ENCODE data around the gene RNF157. TPM values are rescaled to one million over a fixed set of nuclear protein-coding genes. Genes with fewer than 3 reads are reported as not detected.

RNF157 gene
- total RNA-seq, 1 experiment from 2014 or later, result 3.5 TPM

DNA sequence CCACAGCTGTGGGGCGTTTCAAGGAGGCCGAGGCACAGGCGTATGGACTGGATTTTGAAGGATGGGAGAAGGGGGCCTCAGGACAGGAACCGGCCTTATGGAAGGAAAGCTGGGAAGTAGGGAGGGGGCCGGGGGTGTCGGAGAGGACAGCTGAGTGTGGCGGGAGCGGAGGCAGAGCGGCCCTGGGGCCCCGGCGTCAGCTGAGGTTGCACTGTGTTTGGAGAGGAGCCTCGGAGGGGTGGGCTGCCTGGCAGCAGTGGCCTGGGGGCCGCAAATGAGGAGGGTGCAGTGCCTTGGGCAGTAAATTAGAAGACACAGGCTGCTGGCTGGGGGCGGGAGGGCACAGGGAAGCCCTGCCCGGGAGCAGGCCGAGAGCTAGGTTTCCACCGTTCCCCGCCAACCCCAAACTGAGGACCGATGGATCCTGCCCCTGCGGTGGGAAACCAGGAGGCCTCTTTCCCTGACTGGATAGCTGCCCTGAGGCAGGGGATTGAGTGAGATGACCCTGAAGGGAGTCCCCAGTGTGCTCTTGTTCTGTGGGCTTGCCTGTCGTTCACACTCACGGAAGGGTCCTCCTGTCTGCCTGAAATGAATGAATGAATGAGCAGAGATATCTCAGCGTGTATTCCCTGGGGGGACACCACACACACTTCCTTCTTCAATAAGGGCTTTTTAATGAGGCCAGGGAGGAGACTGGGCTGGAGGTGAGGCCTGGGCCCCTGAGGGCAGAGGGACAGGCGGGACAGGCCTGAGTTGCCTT is 117.7 kb downstream of the RNF157 start:
- Histone ChIP-seq H3K27ac (no peak overlapping the region), H3K4me3 (no peak overlapping the region), H3K36me3 (no peaks in the 10 kb centered on the region), H3K9me3 (replicated peaks) (no peaks in the 10 kb centered on the region), H3K4me1 (peaks cover 10% of the 10 kb centered on the region; the same call in 1 of the 2 replicates), H3K27me3 (peaks cover 2% of the 10 kb centered on the region; the same call in 1 of the 2 replicates)
- DNase-seq, result no peak

DNA sequence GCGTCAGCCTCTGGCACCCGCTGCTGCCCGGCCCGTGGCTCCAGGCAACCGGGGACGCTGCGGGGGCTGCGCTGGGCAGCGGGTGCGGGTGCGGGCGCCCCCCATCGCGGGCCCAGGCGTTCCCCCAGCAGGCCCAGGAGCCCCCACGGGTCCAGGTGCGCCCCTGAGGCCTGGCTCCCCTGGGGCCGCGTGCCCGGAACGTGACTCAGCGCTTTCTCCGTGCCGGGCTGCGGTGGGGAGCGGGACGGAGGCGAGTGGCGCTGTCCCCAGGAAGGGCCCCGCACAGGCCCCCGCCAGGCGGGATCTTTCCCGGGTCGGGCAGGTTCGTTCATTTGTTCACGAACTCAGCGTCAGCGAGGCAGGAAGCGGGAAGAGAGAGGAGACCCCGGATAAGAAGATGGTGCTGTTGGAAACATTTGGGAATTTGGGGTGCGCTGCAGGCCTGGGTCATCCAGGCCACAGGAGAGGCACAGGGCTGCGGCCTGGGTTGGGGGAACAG is 118.3 kb downstream of the RNF157 start:
- Histone ChIP-seq H3K4me1 (peaks cover 10% of the 10 kb centered on the region; the same call in 1 of the 2 replicates), H3K4me3 (no peak overlapping the region), H3K27ac (no peak overlapping the region), H3K27me3 (peaks cover 2% of the 10 kb centered on the region; the same call in 1 of the 2 replicates), H3K9me3 (replicated peaks) (no peaks in the 10 kb centered on the region), H3K36me3 (no peaks in the 10 kb centered on the region)
- DNase-seq, result no peak

DNA sequence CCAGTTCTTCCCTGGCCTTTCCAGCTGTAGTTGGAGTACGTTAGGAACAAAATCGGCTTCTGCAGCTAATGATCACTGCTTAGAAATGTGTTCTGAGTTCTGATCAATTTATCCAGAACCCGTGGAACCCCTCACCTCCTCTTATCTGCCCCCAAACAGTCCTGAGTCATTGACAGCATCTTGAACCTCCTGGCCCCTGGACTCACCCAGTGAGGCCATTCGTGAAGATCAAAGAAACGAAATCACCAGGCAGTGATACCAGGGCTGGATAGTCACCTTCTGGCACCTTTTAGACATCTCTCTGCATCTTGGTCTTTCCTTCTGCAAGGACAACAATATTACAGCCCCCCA is 119.7 kb downstream of the RNF157 start:
- Histone ChIP-seq H3K9me3 (replicated peaks) (no peaks in the 10 kb centered on the region), H3K27ac (no peak overlapping the region), H3K36me3 (no peaks in the 10 kb centered on the region), H3K27me3 (peaks cover 2% of the 10 kb centered on the region; the same call in 1 of the 2 replicates), H3K4me3 (no peak overlapping the region), H3K4me1 (peaks cover 10% of the 10 kb centered on the region; the same call in 1 of the 2 replicates)
- DNase-seq, result no peak

DNA sequence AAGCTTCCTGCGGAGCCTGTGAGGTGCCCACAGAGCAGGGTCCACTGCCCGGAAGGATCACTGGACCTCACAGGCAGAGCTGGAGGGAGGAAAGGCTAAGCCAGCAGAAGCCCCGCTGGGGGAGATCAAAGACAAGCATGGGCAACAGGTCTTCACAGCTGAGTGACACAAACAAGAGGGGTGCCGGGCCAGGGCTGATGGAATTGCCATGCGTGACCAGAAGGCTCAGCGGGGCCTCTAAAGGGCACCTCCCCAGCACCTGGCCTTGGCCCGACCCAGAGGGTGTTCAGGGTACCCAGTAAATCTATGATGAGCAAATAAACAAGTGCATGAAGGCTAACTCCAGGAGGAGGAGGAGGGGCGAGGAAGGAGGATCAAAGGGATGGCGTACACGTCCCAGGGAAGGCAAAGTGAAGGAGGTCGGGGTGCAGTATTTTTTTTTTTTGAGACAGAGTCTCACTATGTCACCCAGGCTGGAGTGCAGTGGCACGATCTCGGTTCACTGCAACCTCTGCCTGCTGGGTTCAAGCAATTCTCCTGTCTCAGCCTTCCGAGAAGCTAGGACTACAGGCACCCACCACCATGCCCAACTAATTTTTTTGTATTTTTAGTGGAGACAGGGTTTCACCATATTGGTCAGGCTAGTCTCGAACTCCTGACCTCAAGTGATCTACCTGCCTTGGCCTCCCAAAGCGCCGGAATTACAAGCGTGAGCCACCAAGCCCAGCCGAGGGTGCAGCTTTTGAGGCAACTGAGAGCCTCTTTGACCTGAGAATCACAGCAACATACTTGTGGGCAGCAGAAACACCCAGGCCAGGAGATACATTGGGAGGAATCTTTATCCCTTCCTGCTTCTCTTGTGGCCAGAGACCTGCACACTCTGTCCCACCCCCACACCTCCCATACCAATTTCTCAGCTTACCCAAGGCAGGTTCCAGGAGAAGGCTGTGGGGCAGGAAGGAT is 120.6 kb downstream of the RNF157 start:
- Histone ChIP-seq H3K9me3 (replicated peaks) (no peaks in the 10 kb centered on the region), H3K27me3 (peaks cover 2% of the 10 kb centered on the region; the same call in 1 of the 2 replicates), H3K36me3 (no peaks in the 10 kb centered on the region), H3K4me1 (peaks cover 10% of the 10 kb centered on the region; the same call in 1 of the 2 replicates), H3K27ac (no peak overlapping the region), H3K4me3 (no peak overlapping the region)
- DNase-seq, result peak; percentile 65 to 66

DNA sequence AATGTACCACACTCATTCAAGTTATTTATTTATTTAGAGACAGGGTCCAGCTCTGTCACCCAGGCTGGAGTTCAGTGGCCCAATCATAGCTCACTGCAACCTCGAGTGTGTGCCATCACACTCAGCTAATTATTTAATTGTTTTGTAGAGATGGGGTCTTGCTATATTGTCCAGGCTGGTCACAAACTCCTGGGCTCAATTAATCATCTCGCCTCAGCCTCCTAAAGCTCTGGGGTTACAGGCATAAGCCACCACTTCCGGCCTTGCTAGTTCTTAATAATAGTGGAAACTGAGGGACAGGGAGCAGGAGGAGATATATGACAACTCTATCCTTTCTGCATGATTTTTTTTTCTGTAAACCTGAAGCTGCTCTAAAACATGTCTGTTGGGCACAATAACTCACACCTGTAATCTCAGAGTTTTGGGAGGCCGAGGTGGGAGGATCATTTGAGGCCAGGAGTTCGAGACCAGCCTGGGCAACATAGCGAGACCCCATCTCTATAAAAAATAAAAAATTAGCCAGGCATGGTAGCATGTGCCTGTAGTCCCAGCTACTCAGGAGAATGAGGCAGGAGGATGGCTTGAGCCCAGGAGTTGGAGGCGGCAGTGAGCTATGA is 125.0 kb downstream of the RNF157 start:
- Histone ChIP-seq H3K27ac (no peak overlapping the region), H3K27me3 (0 out of 2 replicates have a peak, but pooled peaks cover under 1% of the 10 kb centered on the region), H3K4me3 (no peak overlapping the region), H3K9me3 (replicated peaks) (no peaks in the 10 kb centered on the region), H3K36me3 (no peaks in the 10 kb centered on the region), H3K4me1 (peaks cover 9% of the 10 kb centered on the region; the same call in 1 of the 2 replicates)
- DNase-seq, result no peak

DNA sequence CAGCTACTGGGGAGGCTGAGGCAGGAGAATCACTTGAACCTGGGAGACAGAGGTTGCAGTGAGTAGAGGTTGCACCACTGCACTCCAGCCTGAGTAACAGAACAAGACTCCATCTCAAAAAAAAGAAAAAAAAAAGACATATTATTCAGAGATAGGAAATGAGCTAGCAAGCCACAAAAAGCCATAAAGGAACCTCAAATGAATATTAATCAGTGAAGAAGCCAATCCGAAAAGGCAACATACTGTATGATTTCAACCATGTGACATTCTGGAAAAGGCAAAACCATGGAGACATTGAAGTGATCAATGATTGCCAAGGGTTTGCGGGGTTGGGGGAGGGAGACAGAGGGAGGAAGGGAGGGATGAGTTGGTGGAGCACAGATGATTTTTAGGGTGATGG is 128.3 kb downstream of the RNF157 start:
- no peak for DNase-seq
- Histone ChIP-seq H3K4me3 (no peak overlapping the region), H3K27me3 (no peaks in the 10 kb centered on the region)

DNA sequence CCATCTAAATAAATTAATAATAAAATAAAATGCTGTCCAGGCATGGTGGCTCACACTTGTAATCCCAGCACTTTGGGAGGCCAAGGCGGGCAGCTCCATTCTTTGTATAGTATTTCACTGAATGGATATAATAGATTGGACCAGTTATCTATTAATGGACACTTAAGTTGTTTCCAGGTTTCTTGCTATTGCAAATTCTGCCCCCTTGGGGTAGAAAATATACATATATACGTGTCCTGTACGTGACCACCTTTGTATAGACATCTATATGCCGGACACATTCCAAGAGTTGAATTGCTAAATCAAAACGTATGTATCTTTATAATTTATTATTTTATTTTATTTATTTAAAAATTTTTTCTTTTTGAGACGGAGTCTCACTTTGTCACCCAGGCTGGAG is 132.8 kb downstream of the RNF157 start:
- H3K4me1 ChIP-seq, result peaks cover 25% of the 10 kb centered on the region
- no peak overlapping the region for H3K4me3 ChIP-seq
- H3K27me3 ChIP-seq, result no peaks in the 10 kb centered on the region
- DNase-seq, result peak in 1 of 2 experiments; percentile 51
- H3K36me3 ChIP-seq, result no peaks in the 10 kb centered on the region
- H3K27ac ChIP-seq, result no peak overlapping the region; the same call in 1 of the 2 replicates
- no peaks in the 10 kb centered on the region for H3K9me3 ChIP-seq (replicated peaks)

More for the DNA sequence above, 128.3 kb downstream of the RNF157 start:
- no peaks in the 10 kb centered on the region for H3K36me3 ChIP-seq
- H3K4me1 ChIP-seq, result peaks cover 6% of the 10 kb centered on the region
- no peak overlapping the region for H3K27ac ChIP-seq
- H3K9me3 ChIP-seq (replicated peaks), result no peaks in the 10 kb centered on the region

DNA sequence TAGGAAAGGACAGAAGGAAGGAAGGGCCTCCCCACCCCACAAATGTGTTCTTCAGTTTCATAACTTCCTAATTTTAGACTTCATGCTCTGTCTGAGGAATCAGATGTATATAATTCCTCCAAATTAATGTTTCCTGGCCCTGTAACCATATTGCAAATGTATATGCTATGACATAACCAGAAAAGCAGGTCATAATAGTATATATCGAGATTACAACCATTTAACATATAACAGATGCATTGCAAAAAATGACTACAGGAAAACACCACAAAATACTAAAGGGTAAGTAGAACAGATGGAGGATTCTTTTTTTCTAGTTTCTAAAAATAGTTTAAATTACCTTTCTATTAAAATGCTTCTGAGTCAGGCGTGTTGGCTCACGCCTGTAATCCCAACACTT is 133.6 kb downstream of the RNF157 start:
- Histone ChIP-seq H3K4me3 (no peak overlapping the region), H3K27ac (peak overlapping the region; percentile 68), H3K36me3 (no peaks in the 10 kb centered on the region), H3K9me3 (replicated peaks) (no peaks in the 10 kb centered on the region), H3K27me3 (no peaks in the 10 kb centered on the region), H3K4me1 (peaks cover 25% of the 10 kb centered on the region)
- DNase-seq, result peak in 1 of 2 experiments; percentile 45

DNA sequence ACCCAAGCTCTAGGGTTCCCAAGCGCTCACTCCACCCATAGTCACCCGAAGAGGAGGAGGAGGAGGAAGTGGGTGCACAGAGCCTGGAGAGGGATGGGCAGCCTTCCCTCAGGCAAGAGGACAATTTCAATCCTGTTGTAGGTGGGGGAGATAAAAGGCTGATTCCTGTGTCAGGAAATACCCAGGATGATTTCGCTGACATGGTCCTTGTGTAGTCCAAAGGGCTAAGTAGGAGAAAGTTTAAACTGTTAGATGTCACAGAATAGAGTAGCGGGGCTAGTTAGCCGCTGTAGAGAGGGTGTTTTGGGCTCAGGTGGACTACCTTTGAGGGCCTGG is 135.4 kb downstream of the RNF157 start:
- no peak for DNase-seq
- Histone ChIP-seq H3K27ac (no peak overlapping the region), H3K36me3 (peaks cover 14% of the 10 kb centered on the region), H3K4me1 (peaks cover 25% of the 10 kb centered on the region), H3K27me3 (no peaks in the 10 kb centered on the region), H3K4me3 (no peak overlapping the region), H3K9me3 (replicated peaks) (no peaks in the 10 kb centered on the region)

DNA sequence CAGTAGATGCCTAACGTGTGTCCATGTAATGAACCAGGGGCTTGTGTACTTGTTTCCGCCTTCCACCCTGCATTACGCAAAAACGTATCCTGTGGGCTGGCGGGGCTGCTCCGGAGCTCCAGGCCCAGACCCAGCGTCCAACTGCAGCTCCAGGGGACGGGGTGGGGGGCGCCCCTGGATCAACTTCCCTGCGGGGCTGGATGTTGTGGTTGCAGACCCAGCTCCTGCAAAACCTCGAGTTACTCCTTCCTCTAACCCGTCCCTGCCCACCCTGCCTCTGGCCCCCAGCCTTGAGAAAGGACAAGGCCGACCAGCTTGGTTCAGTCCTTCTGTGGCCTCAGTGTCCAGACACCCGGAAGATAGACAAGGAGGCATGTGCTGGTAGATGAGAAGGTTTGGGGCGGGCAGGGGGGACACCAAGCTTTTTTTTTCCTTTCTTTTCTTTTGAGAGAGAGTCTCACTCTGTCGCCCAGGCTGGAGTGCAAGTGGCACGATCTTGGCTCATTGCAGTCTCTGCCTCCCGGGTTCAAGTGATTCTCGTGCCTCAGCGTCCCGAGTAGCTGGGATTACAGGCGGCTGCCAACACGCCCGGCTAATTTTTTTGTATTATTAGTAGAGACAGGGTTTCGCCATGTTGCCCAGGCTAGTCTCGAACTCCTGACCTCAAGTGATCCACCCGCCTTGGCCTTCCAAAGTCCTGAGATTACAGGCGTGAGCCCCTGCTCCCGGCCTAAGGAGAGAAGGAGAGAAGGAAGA is 136.0 kb downstream of the RNF157 start:
- DNase-seq, result no peak
- Histone ChIP-seq H3K36me3 (peaks cover 19% of the 10 kb centered on the region), H3K27me3 (no peaks in the 10 kb centered on the region), H3K4me3 (peak overlapping the region; percentile 66), H3K4me1 (peaks cover 25% of the 10 kb centered on the region), H3K27ac (peak overlapping the region; percentile 65), H3K9me3 (replicated peaks) (no peaks in the 10 kb centered on the region)

DNA sequence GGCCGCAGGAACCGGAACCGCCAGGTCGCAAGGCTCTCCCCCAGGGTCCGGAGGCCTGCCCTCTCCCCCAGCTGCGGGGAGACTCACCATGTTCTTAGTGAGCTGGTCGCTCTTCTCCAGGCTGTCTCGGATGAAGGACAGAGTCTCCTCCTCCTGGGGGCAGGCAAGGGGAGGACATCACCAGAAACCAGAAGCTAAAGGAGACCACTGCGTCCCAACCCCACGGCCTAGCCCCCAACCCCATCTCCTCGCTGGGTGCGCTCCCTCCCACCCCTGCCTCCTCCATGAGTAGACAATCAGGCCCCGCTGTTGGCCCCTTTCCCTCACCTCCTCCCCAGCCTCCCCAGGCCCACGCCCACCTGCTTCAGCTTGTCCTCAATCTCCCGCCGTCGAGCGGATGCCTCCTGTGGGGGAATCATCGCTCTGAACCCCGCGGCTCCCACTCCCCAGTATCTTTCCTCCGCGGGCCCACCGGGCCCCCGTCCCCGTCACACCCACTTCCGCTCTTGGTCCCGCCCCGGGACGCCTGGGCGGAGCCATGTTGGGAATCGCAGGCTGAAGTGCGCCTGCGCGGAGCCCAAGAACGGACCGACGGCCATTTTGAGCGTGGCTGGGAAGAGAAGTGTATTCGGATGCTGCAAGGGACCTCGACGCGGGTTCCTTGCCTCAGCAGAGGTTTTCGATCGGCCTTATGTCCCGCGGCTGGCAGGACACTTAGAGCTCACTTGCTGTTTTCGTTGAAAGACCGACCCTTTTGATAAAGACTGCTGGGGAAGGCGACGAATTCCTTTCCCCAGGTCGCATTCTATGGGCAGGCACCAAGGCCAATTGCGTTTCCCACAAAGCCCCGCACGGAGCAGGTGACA is 136.8 kb downstream of the RNF157 start, which contains the start of gene EXOC7:
TSS of gene EXOC7 (minus strand) at position 514 of the 866 bp plus-strand sequence. CDS start at position 419, 95 bp downstream.
- Histone ChIP-seq H3K9me3 (replicated peaks) (no peaks in the 10 kb centered on the region), H3K27ac (peak within 1 kb of the TSS; percentile 65), H3K4me1 (peaks cover 25% of the 10 kb centered on the region), H3K36me3 (peaks cover 26% of the 10 kb centered on the region), H3K4me3 (peak within 1 kb of the TSS; percentile 66), H3K27me3 (no peaks in the 10 kb centered on the region)
- DNase-seq, result peak; percentile 95 to 99

DNA sequence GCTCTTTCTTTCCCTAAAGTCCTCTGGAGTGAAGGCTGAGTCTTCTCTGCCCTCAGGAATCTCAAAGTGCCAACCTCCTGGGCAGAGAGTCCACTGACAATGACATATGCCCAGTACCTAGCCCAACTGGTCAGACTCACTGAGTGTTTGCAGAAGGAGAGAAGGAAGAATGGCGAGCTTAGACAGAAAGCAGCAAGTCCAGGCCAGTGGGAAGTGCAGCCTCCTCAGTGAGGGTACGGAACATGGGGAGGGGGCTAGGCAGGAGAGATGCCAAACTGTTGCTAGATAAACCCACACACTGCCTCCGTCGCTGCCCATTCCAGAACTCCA is 137.4 kb downstream of the RNF157 start:
- no peaks in the 10 kb centered on the region for H3K27me3 ChIP-seq
- no peak for DNase-seq
- no peaks in the 10 kb centered on the region for H3K9me3 ChIP-seq (replicated peaks)
- peaks cover 25% of the 10 kb centered on the region for H3K4me1 ChIP-seq
- H3K27ac ChIP-seq, result peak overlapping the region; percentile 65
- peaks cover 26% of the 10 kb centered on the region for H3K36me3 ChIP-seq
- H3K4me3 ChIP-seq, result peak overlapping the region; percentile 66

DNA sequence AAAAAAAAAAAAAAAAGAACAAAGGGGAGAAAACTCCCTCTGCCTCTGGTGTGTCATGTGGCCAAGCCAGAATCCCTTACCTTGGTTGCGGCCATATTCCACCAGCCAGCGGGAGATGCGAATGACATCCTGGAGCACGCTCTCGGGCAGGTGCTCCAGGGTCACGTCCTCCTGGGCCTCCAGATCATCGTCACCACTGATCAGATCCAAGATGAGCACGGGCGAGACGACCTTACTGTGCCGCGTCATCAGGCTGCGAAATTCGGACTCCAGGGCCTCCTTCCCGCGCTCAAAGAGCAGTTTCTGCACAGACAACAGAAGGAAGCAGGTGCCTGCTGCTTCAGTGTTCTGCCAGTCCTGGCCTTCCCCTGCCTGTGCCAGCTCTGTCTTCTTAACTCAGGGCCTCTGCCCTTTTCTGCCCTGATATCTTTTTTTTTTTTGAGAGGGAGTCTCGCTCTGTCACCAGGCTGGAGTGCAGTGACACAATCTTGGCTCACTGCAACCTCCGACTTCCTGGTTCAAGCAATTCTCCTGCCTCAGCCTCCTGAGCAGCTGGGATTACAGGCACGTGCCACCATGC is 142.5 kb downstream of the RNF157 start:
- H3K4me1 ChIP-seq, result no peaks in the 10 kb centered on the region; the same call in 1 of the 2 replicates
- H3K27ac ChIP-seq, result no peak overlapping the region
- peaks cover 61% of the 10 kb centered on the region for H3K36me3 ChIP-seq

More for the DNA sequence above, 142.5 kb downstream of the RNF157 start:
- no peak for DNase-seq
- no peaks in the 10 kb centered on the region for H3K9me3 ChIP-seq (replicated peaks)
- no peak overlapping the region for H3K4me3 ChIP-seq
- H3K27me3 ChIP-seq, result no peaks in the 10 kb centered on the region
